ENCODE results near the gene C16orf90. TPM values are rescaled to one million over a fixed set of nuclear protein-coding genes. Genes with fewer than 3 reads are reported as not detected.
"Not testable (repeated sequence)": the region's sequence is repeated elsewhere in the genome, so short reads cannot be mapped to it uniquely, and the experiment has no call there.

C16orf90 gene
- total and polyA plus RNA-seq, 2 donors (not counting 1 experiment from before 2014, with no cell fraction given) = not detected

DNA sequence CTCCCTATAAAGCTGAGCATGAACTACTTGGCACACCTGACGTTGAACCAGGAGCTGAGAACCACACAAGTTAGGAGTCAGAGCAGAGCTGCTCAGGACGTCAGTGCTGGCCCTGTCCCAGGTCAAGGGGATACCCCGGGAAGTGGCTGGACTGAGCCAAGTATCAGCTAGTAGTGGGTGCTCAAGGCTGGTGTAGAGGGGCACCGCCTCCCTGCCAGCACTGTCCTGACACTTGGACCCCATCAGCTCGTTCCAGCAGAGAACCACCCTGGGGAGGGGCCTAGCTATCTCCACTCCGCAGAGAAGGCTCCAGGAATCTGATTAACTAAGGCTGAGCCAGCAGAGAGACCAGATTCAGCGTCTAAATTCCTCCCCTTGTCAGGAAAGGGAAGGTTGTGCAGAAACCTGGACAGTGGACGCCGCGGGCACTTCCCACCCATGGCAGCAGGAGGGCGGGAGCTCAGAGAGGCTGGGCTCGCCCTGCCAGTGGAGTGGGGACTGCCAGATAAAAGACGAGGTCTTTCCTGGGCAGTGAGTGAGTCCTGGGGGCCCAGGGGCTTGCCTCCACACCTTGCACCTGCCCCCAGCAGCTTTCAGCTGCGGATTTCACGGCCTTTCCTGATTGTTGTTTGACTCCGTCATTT is 21.0 kb downstream of the C16orf90 start:
- TF ChIP-seq EZH2 (IDR thresholded peaks at IDR 0.05; ENCODE audit: low read length, missing control alignments) = no peak
- TF ChIP-seq, protein P1, sequence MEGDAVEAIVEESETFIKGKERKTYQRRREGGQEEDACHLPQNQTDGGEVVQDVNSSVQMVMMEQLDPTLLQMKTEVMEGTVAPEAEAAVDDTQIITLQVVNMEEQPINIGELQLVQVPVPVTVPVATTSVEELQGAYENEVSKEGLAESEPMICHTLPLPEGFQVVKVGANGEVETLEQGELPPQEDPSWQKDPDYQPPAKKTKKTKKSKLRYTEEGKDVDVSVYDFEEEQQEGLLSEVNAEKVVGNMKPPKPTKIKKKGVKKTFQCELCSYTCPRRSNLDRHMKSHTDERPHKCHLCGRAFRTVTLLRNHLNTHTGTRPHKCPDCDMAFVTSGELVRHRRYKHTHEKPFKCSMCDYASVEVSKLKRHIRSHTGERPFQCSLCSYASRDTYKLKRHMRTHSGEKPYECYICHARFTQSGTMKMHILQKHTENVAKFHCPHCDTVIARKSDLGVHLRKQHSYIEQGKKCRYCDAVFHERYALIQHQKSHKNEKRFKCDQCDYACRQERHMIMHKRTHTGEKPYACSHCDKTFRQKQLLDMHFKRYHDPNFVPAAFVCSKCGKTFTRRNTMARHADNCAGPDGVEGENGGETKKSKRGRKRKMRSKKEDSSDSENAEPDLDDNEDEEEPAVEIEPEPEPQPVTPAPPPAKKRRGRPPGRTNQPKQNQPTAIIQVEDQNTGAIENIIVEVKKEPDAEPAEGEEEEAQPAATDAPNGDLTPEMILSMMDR (conservative IDR thresholded peaks at IDR 0.05 in 1 of 2, IDR thresholded peaks at IDR 0.05 in 1 of 2; ENCODE audit: low read depth in 1 of 2, low read length in 2 of 2) = no peak
- no peaks in the 10 kb centered on the region for H3K27me3 ChIP-seq (ENCODE audit: control insufficient read depth, insufficient read depth, low read length)
- peaks cover 47% of the 10 kb centered on the region for H3K79me2 ChIP-seq (ENCODE audit: control insufficient read depth, insufficient read depth, low read length)
- H2AFZ ChIP-seq (ENCODE audit: low read length) = no peak overlapping the region
- no peak overlapping the region for H3K4me2 ChIP-seq (ENCODE audit: extremely low read depth, insufficient read depth, low read length)
- no peaks in the 10 kb centered on the region for H3K4me1 ChIP-seq (ENCODE audit: control insufficient read depth, extremely low read depth, insufficient read depth, low read length)
- H3K9ac ChIP-seq (ENCODE audit: insufficient read depth, low read length) = no peak overlapping the region
- no peak overlapping the region for H3K4me3 ChIP-seq (replicated peaks in 1 of 4; ENCODE audit: control extremely low read depth in 1 of 4, insufficient read depth in 1 of 4, low read depth in 3 of 4, low read length in 4 of 4)
- H3K9me3 ChIP-seq (ENCODE audit: control insufficient read depth, insufficient read depth, low read depth, low read length) = no peaks in the 10 kb centered on the region
- DNase-seq (ENCODE audit: low read depth in 2 of 2) = no peak
- H4K20me1 ChIP-seq (ENCODE audit: control insufficient read depth, extremely low read depth, insufficient read depth, low read length) = no peaks in the 10 kb centered on the region
- no peak overlapping the region for H3K27ac ChIP-seq (ENCODE audit: insufficient read depth, low read length)
- H3K36me3 ChIP-seq (ENCODE audit: control insufficient read depth, insufficient read depth, low read length) = peaks cover 2% of the 10 kb centered on the region

DNA sequence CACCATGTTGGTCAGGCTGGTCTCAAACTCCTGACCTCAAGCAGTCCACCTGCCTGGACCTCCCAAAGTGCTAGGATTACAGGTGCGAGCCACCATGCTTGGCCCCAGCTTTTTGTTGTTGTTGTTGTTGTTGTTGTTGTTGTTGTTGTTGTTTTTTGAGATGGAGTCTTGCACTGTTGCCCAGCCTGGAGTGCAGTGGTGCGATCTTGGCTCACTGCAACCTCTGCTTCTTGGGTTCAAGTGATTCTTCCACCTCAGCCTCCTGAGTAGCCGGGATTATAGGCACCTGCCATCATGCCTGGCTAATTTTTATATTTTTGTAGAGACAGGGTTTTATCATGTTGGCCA is 21.7 kb downstream of the C16orf90 start:
- H3K9ac ChIP-seq (ENCODE audit: insufficient read depth, low read length); H3K4me2 ChIP-seq (ENCODE audit: extremely low read depth, insufficient read depth, low read length); H4K20me1 ChIP-seq (ENCODE audit: control insufficient read depth, extremely low read depth, insufficient read depth, low read length): not testable (repeated sequence)

DNA sequence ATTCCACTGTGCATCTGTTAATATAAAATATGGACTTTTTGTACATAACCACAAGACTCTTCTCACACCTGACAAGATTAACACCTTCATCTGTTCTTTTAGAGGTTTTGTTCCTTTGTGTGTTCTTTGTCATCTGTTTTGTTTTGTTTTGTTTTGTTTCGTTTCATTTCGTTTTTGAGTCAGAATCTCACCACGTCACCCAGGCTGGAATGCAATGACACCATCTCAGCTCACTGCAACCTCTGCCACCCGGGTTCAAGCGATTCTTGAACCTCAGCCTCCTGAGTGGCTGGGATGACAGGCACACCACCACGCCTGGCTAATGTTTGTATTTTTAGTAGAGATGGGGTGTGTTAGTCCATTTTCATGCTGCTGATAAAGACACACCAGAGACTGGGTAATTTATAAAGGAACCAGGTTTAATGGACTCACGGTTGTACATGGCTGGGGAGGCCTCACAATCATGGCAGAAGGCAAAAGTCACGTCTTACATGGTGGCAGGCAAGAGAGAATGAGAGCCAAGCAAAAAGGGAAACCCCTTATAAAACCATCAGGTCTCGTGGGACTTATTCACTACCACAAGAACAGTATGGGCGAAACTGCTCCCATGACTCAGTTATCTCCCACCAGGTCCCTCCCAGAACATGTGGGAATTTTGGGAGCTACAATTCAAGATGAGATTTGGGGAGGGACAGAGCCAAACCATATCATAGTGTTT is 22.3 kb downstream of the C16orf90 start:
- no peaks in the 10 kb centered on the region for H4K20me1 ChIP-seq (ENCODE audit: control insufficient read depth, extremely low read depth, insufficient read depth, low read length)
- peaks cover 2% of the 10 kb centered on the region for H3K36me3 ChIP-seq (ENCODE audit: control insufficient read depth, insufficient read depth, low read length)
- no peak overlapping the region for H3K9ac ChIP-seq (ENCODE audit: insufficient read depth, low read length)
- H3K9me3 ChIP-seq (ENCODE audit: control insufficient read depth, insufficient read depth, low read depth, low read length) = no peaks in the 10 kb centered on the region
- no peaks in the 10 kb centered on the region for H3K4me1 ChIP-seq (ENCODE audit: control insufficient read depth, extremely low read depth, insufficient read depth, low read length)
- no peak for TF ChIP-seq EZH2 (IDR thresholded peaks at IDR 0.05; ENCODE audit: low read length, missing control alignments)
- TF ChIP-seq, protein P1 (conservative IDR thresholded peaks at IDR 0.05 in 1 of 2, IDR thresholded peaks at IDR 0.05 in 1 of 2; ENCODE audit: low read depth in 1 of 2, low read length in 2 of 2) = no peak
- no peak overlapping the region for H2AFZ ChIP-seq (ENCODE audit: low read length)
- H3K4me2 ChIP-seq (ENCODE audit: extremely low read depth, insufficient read depth, low read length) = no peak overlapping the region
- H3K4me3 ChIP-seq (replicated peaks in 1 of 4; ENCODE audit: control extremely low read depth in 1 of 4, insufficient read depth in 1 of 4, low read depth in 3 of 4, low read length in 4 of 4) = no peak overlapping the region
- H3K27ac ChIP-seq (ENCODE audit: insufficient read depth, low read length) = no peak overlapping the region
- peak; percentile 13 to 55 for DNase-seq (ENCODE audit: low read depth in 2 of 2)
- H3K27me3 ChIP-seq (ENCODE audit: control insufficient read depth, insufficient read depth, low read length) = no peaks in the 10 kb centered on the region
- peaks cover 55% of the 10 kb centered on the region for H3K79me2 ChIP-seq (ENCODE audit: control insufficient read depth, insufficient read depth, low read length)

More for the DNA sequence above, 21.7 kb downstream of the C16orf90 start:
- not testable (repeated sequence) for H3K36me3 ChIP-seq (ENCODE audit: control insufficient read depth, insufficient read depth, low read length); H3K27ac ChIP-seq (ENCODE audit: insufficient read depth, low read length); DNase-seq (ENCODE audit: low read depth in 2 of 2); H3K4me1 ChIP-seq (ENCODE audit: control insufficient read depth, extremely low read depth, insufficient read depth, low read length); H3K9me3 ChIP-seq (ENCODE audit: control insufficient read depth, insufficient read depth, low read depth, low read length); H2AFZ ChIP-seq (ENCODE audit: low read length); H3K4me3 ChIP-seq (replicated peaks in 1 of 4; ENCODE audit: control extremely low read depth in 1 of 4, insufficient read depth in 1 of 4, low read depth in 3 of 4, low read length in 4 of 4); H3K27me3 ChIP-seq (ENCODE audit: control insufficient read depth, insufficient read depth, low read length)
- H3K79me2 ChIP-seq (ENCODE audit: control insufficient read depth, insufficient read depth, low read length) = peaks cover 52% of the 10 kb centered on the region

All from fibroblast of lung (primary cell).